ENCODE measurements around the gene EIF3M. TPM values are rescaled to one million over a fixed set of nuclear protein-coding genes. Genes with fewer than 3 reads are reported as not detected.
"Not testable (repeated sequence)": the region's sequence is repeated elsewhere in the genome, so short reads cannot be mapped to it uniquely, and the experiment has no call there.

The EIF3M gene
- total RNA-seq, 2 experiments from 2014 or later, result 459 to 466 TPM

DNA sequence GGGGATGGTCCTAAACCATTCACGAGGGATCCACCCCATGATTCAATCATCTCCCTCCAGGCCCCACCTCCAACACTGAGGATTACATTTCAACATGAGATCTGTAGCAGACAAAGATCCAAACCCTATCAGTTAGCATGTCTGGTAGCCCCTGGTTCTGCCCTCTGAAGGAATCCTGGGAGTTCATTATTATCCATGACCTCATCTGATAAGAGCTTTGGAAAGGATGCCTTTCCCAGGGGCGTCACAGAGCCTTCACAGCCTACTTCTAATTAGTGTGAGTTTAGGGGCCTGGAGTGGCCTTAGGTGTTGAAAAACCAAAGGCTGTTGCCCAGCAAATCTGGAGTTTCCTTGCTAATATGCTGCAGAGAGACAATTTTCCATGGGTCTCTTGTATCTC, 8.6 kb upstream of the EIF3M start:
- DNase-seq, result no peak
- H3K4me3 Mint-ChIP-seq, result no peak overlapping the region
- H3K27me3 Mint-ChIP-seq, result peaks cover 10% of the 10 kb centered on the region
- no peaks in the 10 kb centered on the region for H3K4me1 Mint-ChIP-seq
- no peak overlapping the region for H3K27ac Mint-ChIP-seq
- peaks cover 1% of the 10 kb centered on the region for H3K36me3 Mint-ChIP-seq
- no peaks in the 10 kb centered on the region for H3K9me3 Mint-ChIP-seq

DNA sequence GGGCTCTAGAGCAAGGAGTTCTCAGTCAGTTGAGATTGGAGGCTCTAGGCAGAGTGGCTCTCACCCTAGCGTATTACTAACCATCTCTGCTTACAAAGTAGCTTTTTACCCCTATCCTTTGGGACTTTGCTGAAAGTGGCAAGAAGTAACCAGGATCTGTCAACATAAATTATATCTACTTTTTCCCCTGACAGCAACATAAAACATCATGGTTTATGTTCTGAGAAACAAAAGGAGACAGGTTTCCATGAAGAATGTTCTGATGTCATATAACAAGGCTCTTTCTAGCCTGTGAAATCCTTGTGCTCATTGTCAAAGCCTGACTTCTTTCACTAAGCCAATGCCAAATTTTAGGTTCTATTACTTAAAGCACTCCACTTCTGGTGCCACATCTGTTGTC, 7.2 kb upstream of the EIF3M start:
- H3K4me1 Mint-ChIP-seq, result no peaks in the 10 kb centered on the region
- peaks cover 1% of the 10 kb centered on the region for H3K36me3 Mint-ChIP-seq
- H3K27ac Mint-ChIP-seq, result no peak overlapping the region
- H3K9me3 Mint-ChIP-seq, result no peaks in the 10 kb centered on the region
- no peak overlapping the region for H3K4me3 Mint-ChIP-seq
- peaks cover 5% of the 10 kb centered on the region for H3K27me3 Mint-ChIP-seq
- no peak for DNase-seq

DNA sequence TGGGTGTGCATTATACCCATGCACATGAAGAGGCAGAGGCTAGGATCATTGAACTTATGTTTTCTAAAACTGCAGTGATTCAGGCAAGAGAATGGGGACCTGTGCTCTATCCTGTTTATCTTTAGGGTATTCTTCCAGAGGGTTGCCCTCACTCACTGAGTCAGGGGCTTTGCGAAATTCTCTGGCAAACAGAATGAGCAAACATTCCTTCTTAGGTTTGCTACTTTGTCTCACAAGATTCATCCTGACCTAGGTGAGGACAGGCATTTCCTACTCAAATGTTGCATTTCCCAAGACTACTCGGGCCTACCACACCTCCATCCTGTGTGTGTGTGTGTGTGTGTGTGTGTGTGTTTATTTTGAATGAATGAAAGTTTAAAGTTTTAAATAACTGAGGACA, 2.7 kb upstream of the EIF3M start:
- H3K4me3 Mint-ChIP-seq, result no peak overlapping the region
- H3K4me1 Mint-ChIP-seq, result peaks cover 13% of the 10 kb centered on the region
- no peaks in the 10 kb centered on the region for H3K9me3 Mint-ChIP-seq
- H3K27me3 Mint-ChIP-seq, result no peaks in the 10 kb centered on the region
- no peak overlapping the region for H3K27ac Mint-ChIP-seq
- no peak for DNase-seq
- peaks cover 21% of the 10 kb centered on the region for H3K36me3 Mint-ChIP-seq

DNA sequence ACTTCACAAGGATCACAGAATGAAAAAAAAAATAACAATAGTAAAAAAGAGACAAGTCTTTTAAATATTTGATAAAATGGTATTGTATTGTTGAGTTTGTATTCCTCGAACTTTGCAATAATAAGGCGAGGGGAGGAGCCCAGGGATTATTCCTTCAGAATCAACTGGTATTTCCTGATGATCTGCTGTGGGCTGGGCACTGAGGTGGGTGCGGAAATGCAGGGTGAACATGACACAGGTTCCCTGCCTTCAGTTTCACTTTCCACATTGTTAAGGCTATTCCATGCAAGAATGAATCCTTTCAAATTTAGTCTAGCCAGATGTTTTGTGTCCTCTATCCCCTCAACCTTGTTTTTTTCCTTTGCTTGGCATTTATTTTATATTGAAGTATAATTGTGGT, 2.1 kb upstream of the EIF3M start:
- Mint-ChIP-seq H3K27ac (no peak overlapping the region), H3K4me3 (no peak overlapping the region), H3K9me3 (no peaks in the 10 kb centered on the region), H3K4me1 (peaks cover 18% of the 10 kb centered on the region), H3K27me3 (no peaks in the 10 kb centered on the region), H3K36me3 (peaks cover 27% of the 10 kb centered on the region)
- no peak for DNase-seq

DNA sequence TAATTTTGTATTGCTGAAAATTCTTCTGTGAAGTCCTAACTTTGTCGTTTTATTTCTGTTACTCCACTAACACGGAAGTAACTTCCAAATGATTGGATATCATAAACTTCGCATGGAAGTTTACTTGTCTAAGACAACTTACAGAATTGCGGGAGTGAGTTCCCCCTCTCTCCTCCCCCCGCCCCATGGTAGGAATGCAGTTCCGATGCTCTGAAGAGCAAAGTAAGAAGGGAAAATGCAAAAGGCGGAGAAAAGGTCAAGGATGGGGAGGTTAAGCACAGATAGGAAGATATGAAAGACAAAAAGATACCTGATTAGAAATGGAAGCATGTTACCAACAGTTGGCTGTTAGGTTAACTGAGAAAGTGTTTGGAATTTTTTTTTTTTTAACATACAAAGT, 1.3 kb downstream of the EIF3M start:
- H3K9me3 Mint-ChIP-seq, result no peaks in the 10 kb centered on the region
- DNase-seq, result no peak
- H3K27me3 Mint-ChIP-seq, result no peaks in the 10 kb centered on the region
- H3K27ac Mint-ChIP-seq, result peak overlapping the region; percentile 97
- peaks cover 48% of the 10 kb centered on the region for H3K36me3 Mint-ChIP-seq
- peaks cover 31% of the 10 kb centered on the region for H3K4me1 Mint-ChIP-seq
- H3K4me3 Mint-ChIP-seq, result peak overlapping the region; percentile 94

DNA sequence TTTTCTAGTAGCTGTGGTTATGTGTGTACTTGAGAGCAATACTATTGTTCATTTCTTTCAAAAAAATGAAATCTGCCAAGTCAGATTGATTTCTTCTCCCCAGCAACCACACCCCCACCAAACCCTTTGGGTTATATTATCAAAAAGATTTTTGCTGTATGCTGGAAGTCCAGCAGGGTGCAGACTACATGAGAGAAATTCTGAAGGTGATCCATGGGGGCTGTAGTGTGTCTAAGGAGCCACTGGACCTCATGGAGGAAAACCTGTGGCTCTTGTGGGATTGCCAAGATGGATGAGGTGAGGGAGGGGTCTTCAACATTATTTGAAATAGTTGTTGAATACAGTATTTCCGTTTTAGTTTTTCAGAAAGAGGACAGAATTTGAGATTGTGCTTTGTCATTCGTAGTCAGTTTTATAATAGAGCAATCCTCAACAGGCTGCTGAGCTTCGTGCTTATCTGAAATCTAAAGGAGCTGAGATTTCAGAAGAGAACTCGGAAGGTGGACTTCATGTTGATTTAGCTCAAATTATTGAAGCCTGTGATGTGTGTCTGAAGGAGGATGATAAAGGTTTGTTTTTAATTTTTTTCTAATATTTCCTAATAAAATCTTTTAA, 3.1 kb downstream of the EIF3M start:
- no peaks in the 10 kb centered on the region for H3K27me3 Mint-ChIP-seq
- H3K27ac Mint-ChIP-seq, result peak overlapping the region; percentile 75
- H3K4me1 Mint-ChIP-seq, result peaks cover 34% of the 10 kb centered on the region
- H3K36me3 Mint-ChIP-seq, result peaks cover 61% of the 10 kb centered on the region
- no peak for DNase-seq
- no peaks in the 10 kb centered on the region for H3K9me3 Mint-ChIP-seq
- peak overlapping the region; percentile 62 for H3K4me3 Mint-ChIP-seq

DNA sequence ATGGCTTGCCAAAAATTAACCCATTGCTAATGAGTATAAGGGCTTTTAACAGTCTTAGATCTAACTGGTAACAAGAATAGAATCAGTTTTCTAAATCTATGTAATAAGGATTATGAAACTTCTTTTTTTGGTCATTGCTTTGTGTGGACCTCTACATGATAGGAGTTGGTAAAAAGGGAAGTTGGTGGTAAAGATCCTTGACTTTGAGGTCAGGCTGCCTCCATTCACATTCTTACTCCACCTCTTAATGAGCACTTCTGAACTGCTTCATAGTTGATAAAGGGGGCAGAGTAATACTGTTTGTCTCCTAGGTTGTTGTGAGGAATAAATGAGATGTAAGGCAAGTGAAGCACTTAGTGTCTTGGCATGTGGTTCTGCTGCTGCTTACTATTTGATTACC, 10.6 kb downstream of the EIF3M start:
- DNase-seq, result no peak
- peaks cover 40% of the 10 kb centered on the region for H3K4me1 Mint-ChIP-seq
- H3K9me3 Mint-ChIP-seq, result no peaks in the 10 kb centered on the region
- H3K27me3 Mint-ChIP-seq, result no peaks in the 10 kb centered on the region
- H3K36me3 Mint-ChIP-seq, result peaks cover 68% of the 10 kb centered on the region
- peak overlapping the region; percentile 34 for H3K27ac Mint-ChIP-seq
- H3K4me3 Mint-ChIP-seq, result no peak overlapping the region

DNA sequence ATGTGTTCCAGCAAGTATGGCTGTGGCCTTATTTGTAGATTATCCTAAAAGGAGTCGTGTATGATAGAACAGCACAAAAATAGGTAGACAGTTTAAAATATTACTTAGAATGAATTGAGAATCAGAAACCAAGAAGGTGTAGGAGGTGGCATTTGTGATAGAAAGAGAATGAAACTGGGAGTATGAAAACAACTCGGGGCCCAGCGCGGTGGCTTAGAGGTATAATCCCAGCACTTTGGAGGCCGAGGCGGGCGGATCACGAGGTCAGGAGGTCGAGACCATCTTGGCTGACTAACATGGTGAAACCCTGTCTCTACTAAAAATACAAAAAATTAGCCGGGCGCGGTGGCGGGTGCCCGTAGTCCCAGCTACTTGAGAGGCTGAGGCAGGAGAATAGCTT, 12.5 kb downstream of the EIF3M start:
- H3K27ac Mint-ChIP-seq, result peak overlapping the region; percentile 39

DNA sequence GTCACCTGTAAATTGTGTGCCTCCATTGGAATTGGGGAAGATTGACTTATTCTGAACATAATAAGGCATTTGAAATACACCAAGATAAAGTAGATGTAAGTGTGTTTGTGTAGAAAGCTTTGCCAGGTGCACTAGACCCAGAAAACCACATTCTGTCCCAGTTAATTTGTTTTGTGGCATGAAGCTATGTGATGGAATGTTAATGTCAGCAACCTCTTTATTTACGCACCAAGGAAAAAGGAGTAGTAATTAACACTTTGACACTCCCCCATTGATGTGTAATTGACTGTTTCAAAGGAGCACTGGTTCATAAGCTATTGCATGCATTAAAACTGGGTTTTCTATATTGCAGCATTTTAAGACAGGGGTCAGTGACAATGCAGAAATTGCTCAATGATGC, 14.3 kb downstream of the EIF3M start:
- Mint-ChIP-seq H3K4me1 (peaks cover 32% of the 10 kb centered on the region), H3K27me3 (no peaks in the 10 kb centered on the region), H3K36me3 (peaks cover 51% of the 10 kb centered on the region), H3K9me3 (no peaks in the 10 kb centered on the region), H3K4me3 (no peak overlapping the region), H3K27ac (peak overlapping the region; percentile 4)
- no peak for DNase-seq

More for the DNA sequence above, 12.5 kb downstream of the EIF3M start:
- not testable (repeated sequence) for H3K9me3 Mint-ChIP-seq, H3K4me3 Mint-ChIP-seq, H3K27me3 Mint-ChIP-seq
- H3K4me1 Mint-ChIP-seq, result peaks cover 40% of the 10 kb centered on the region
- peaks cover 55% of the 10 kb centered on the region for H3K36me3 Mint-ChIP-seq
- DNase-seq, result peak; percentile 50

DNA sequence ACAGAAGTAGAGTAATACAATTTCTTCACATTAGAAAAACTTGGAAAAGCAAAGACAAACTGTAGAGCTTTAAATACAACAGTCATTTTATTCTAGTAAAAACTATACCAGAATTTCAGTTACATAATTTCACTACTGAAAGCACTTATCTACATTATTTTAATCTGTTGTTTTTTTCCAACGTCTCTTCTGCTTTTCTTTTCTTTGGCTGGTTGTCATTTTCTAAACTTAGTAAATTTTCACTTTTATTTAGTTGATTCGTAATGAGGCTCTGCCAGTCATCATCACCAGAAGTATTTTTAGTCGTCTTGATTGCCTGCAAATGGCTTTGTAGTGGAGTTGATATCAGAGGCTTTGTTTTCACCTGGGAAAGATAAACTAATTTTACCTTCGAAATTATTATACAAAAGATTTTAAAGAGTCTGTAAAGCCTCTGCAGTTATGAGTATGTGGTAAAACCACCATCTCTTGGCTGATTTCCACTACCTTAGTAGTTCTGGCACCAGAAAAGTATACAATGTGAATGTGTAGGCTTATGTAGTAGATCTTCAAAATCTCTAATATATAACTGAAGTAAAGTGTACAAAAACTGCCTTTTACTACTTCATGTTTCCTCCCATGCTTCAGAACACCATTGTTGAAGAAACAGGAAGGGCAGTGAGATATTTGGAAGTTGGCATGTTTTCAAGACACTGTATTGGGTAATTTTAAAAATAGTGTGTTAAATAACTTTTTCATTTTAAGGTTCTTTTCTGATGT, 19.2 kb downstream of the EIF3M start:
- Mint-ChIP-seq H3K4me3 (no peak overlapping the region), H3K36me3 (peaks cover 37% of the 10 kb centered on the region), H3K9me3 (peaks cover 5% of the 10 kb centered on the region), H3K27ac (no peak overlapping the region), H3K27me3 (no peaks in the 10 kb centered on the region), H3K4me1 (peaks cover 5% of the 10 kb centered on the region)
- no peak for DNase-seq

DNA sequence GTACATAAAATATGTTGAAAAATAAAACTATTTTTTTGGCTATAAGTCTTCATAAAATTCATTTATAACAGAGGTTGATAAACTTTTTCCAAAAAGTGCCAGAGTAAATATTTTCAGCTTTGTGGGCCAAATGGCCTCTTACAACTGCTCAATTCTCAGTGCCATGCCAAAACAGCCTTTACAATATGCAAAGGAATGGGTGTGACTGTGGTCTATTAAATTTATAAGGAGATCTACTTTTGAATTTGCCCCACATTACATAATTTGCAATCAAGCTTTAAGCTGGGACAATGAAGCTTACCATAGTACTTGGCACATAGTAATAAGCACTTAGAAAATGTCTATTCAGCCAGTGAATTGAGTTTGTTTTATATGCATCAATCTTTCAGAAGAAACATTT, 22.6 kb downstream of the EIF3M start:
- Mint-ChIP-seq H3K4me1 (peaks cover 2% of the 10 kb centered on the region), H3K27ac (no peak overlapping the region), H3K4me3 (no peak overlapping the region), H3K9me3 (peaks cover 16% of the 10 kb centered on the region), H3K36me3 (peaks cover 58% of the 10 kb centered on the region), H3K27me3 (no peaks in the 10 kb centered on the region)
- no peak for DNase-seq

DNA sequence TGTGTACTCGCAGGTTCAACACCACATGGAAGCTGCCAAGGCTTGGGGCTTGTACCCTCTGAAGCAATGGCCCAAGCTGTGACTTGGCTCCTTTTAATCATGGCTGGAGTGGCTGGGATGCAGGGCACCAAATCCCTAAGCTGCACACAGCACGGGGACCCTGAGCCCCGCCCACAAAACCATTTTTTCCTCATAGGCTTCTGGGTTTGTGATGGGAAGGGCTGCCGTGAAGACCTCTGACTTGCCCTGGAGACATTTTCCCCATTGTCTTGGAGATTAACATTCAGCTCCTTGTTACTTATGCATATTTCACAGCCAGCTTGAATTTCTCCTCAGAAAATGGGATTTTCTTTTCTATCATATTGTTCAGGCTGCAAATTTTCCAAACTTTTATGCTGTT, 25.2 kb downstream of the EIF3M start:
- peaks cover 16% of the 10 kb centered on the region for H3K9me3 Mint-ChIP-seq
- H3K27me3 Mint-ChIP-seq, DNase-seq, H3K27ac Mint-ChIP-seq, H3K4me3 Mint-ChIP-seq, H3K4me1 Mint-ChIP-seq: not testable (repeated sequence)
- H3K36me3 Mint-ChIP-seq, result peaks cover 45% of the 10 kb centered on the region

DNA sequence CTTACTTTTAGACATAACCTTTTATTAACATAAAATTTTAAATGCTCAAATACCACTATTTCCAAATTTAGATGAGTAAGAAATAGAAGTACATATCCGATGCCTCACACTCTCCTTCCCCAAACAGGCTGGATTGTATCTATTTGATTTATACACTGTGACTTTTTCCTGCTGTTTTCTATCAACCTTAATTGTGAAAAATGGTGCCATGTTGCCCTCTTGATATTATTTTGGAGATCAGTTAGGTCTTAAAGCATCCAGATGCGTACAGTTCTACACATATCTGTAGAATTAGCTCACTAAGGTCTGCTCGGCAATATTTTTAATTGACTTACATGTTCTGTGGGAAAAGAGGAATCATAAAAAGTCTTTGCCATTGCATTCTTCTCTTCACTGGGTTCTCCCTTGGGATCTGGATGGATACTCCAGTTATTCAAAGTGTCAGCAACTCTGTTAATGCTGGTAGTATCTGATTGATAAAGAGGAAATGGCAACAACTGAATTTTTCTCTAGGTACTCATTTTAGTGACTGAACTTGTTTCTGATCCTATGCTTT, 27.2 kb downstream of the EIF3M start:
- H3K36me3 Mint-ChIP-seq, result peaks cover 35% of the 10 kb centered on the region
- H3K9me3 Mint-ChIP-seq, result peaks cover 16% of the 10 kb centered on the region
- no peaks in the 10 kb centered on the region for H3K4me1 Mint-ChIP-seq
- no peak overlapping the region for H3K27ac Mint-ChIP-seq
- no peak for DNase-seq
- no peak overlapping the region for H3K4me3 Mint-ChIP-seq
- H3K27me3 Mint-ChIP-seq, result no peaks in the 10 kb centered on the region

DNA sequence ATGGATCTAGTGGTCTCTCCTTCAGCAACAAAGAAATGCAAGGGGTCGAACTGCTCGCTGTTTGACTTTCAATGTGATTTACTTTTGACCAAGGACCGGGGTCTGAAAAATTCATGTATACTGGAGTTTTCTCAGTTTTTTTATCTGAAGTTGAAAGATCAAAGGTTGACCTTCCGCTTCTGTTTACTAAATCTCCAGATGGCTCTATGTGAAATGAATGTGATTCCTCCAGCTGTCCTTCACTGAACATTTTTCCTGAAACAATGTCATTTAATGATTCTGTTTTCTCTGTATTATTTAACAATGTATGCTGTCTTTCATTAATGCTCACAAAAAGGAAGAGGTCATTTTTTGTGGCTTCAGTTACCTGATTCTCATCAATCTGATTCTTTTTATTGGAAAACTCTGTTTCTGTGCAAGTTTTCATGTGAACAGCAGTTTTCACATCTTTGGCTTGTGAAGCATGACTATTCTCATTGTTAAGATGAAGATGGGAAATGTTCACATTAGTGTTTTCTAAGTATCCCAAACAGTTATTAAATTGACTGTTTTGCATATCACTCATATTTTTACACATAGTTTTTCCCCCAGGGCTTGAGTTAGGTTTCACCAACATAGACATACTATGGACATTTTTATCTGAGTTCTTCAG, 30.0 kb downstream of the EIF3M start:
- no peak for DNase-seq
- Mint-ChIP-seq H3K4me3 (no peak overlapping the region), H3K9me3 (peaks cover 7% of the 10 kb centered on the region), H3K27ac (no peak overlapping the region), H3K36me3 (peaks cover 16% of the 10 kb centered on the region), H3K27me3 (no peaks in the 10 kb centered on the region), H3K4me1 (no peaks in the 10 kb centered on the region)

DNA sequence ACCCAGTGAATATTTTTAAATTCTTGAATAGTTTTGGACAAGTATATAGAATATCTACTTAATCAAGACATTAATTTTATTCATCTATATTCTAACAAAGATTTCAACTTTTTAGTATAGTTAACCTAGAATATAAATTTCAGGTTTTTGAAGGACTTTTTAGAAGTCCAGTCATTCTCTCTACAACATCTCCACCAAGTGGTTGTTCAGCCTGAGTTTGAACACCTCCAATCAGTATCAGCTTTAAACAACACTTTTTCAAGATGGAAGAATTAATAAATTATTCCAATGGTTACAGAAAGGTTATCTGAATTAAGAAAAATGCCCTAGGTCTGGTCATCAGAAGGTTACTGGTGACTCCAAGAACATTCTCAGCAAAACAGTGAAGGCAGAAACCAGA, 31.8 kb downstream of the EIF3M start:
- peaks cover 3% of the 10 kb centered on the region for H3K36me3 Mint-ChIP-seq
- no peaks in the 10 kb centered on the region for H3K9me3 Mint-ChIP-seq
- DNase-seq, result no peak
- no peak overlapping the region for H3K27ac Mint-ChIP-seq
- no peaks in the 10 kb centered on the region for H3K4me1 Mint-ChIP-seq
- H3K27me3 Mint-ChIP-seq, result peaks cover 5% of the 10 kb centered on the region
- no peak overlapping the region for H3K4me3 Mint-ChIP-seq
